Stimulated activated CD8-positive, alpha-beta memory T cell treated with anti-CD3 and anti-CD28 coated beads, Interleukin-4, amount 100 ng/mL, for 1 hour (primary cell): ENCODE measurements around the gene RAB40C.

Experiments used
- DNase-seq, 2 donors: peaks; one replicate each; pipeline ENCODE4 v3.0.0-alpha.2; 2020; ENCODE audit warnings: low read depth in 2 of 2, low spot score in 1 of 2

RAB40C gene

DNA sequence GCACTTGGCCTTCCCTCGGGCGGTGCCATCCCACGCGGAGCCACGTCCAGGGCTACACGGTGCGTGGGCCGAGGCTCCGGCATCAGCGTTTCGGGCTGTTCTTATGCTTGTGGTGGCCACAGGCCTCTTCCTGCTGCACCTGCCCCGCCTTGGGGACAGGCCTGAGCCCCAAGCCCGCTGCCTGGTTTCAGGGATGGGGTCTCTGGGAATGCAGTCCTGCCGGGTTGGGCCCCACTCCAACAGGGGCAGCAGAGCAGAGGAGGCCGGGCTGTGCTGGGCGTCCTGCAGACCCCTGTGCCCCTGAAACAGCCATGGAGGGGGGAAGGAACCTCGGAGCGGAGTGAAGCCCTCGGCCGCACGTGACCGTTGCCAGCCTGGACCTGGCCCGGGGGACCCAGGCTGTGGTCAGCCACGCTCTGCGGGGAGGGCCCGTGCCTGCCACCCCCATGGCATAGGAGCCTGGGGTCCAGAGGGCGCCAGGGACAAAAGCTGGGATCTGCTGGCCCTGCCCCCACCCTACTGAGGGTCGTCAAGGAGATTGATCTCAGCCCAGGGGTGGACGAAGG, 40.5 kb downstream of the RAB40C start:
- DNase-seq = no peak

DNA sequence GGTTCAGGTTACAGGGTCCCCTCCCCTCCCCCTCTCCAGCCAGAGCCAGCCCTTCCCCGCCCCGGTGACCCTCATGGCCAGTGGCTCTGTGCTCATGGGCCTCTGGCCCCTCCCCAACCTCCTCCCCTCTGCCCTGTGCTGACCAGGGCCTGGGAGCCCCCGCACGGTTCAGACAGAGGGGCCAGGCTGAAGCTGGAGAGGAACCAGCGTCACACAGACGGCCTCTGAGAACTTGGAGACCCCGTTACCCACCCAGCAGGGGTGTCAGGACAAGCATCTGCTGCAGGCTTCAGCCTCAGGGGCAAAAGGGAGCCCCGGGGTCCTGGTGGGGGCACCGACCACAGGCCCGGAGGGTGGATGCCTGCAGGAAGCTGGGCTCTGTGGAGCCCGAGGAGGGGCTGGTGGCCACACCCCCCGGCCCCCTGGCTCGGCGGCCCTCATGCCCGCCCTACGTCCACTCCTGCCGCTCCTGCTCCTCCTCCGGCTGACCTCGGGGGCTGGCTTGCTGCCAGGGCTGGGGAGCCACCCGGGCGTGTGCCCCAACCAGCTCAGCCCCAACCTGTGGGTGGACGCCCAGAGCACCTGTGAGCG, 41.0 kb downstream of the RAB40C start, which contains the start of gene WFIKKN1:
Gene WFIKKN1, plus strand, starts transcription at position 171 of the 591 bp plus-strand sequence. Its CDS starts 269 bp downstream, at position 440.
- DNase-seq = no peak

DNA sequence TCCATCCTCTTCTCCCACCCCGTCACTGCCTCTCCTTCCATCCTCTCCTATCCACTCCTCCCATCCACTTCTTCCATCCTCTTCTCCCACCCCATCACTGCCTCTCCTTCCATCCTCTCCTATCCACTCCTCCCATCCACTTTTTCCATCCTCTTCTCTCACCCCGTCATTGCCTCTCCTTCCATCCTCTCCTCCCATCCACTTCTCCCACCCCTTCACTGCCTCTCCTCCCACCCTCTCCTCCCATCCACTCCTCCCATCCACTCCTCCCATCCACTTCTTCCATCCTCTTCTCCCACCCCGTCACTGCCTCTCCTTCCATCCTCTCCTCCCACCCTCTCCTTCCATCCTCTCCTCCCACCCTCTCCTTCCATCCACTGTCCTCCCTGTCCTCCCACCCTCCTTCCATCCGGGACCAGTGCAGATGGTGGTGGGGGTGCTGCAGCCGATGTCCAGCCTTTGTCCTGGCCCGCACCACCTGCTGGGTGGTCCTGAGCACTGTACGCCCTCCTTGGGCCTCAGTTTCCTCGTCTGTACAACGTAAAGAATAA, 42.0 kb downstream of the RAB40C start:
- no peak for DNase-seq

GRCh38 chr16:632486-633335, 42.8 kb downstream of the RAB40C start:
- no peak for DNase-seq

DNA sequence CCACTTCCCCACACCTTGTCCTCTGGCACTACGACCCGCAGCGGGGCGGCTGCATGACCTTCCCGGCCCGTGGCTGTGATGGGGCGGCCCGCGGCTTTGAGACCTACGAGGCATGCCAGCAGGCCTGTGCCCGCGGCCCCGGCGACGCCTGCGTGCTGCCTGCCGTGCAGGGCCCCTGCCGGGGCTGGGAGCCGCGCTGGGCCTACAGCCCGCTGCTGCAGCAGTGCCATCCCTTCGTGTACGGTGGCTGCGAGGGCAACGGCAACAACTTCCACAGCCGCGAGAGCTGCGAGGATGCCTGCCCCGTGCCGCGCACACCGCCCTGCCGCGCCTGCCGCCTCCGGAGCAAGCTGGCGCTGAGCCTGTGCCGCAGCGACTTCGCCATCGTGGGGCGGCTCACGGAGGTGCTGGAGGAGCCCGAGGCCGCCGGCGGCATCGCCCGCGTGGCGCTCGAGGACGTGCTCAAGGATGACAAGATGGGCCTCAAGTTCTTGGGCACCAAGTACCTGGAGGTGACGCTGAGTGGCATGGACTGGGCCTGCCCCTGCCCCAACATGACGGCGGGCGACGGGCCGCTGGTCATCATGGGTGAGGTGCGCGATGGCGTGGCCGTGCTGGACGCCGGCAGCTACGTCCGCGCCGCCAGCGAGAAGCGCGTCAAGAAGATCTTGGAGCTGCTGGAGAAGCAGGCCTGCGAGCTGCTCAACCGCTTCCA, 43.6 kb downstream of the RAB40C start:
- DNase-seq = no peak

DNA sequence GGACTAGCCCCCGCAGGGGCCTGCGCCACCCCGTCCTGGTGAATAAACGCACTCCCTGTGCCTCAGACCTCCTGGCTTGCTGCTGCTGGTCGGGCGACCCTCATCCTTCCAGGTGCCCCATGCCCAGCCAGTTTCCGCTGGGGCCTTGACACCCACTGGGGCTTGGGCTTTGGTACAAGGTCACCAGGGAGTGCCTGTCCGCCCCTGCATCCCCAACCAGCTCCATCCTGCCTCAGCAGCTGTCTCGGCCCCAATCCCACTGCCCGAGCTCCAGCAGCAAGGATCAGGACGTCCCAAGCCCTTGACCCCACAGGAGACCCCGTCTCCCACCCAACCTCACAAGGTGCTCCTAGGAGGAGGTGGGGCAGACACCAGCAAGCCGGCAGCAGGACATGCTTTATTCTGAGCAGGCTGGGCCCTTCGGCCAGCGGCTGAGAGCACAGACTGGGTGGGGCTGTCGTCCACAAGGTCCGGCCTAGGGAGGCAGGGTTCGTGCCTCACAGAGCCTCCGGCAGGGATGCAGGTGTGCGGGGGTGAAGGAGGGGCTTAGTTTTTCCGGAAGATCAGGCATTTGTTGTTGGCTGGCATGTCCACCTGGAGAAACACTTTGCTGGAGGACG, 44.3 kb downstream of the RAB40C start:
- no peak for DNase-seq

DNA sequence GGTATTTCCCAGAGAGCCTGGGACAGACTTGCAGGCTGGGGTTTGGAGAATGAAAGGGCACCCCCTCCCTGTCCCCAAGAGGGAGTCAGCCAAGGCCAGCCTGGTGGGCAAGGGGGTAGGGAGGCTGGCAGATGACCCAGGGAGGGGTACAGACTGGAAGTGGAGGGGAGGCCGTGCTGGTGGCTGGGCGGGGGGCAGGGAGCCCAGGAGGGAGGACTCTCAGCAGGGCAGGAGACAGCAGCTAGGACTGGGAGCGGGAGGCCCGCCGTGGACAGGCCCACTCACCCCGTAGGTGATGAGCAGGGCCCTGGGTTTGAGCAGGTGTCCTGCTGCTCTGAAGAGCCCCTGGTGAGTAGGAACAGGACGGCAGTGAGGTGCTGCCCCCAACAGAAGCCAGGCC, 45.1 kb downstream of the RAB40C start:
- DNase-seq = no peak

DNA sequence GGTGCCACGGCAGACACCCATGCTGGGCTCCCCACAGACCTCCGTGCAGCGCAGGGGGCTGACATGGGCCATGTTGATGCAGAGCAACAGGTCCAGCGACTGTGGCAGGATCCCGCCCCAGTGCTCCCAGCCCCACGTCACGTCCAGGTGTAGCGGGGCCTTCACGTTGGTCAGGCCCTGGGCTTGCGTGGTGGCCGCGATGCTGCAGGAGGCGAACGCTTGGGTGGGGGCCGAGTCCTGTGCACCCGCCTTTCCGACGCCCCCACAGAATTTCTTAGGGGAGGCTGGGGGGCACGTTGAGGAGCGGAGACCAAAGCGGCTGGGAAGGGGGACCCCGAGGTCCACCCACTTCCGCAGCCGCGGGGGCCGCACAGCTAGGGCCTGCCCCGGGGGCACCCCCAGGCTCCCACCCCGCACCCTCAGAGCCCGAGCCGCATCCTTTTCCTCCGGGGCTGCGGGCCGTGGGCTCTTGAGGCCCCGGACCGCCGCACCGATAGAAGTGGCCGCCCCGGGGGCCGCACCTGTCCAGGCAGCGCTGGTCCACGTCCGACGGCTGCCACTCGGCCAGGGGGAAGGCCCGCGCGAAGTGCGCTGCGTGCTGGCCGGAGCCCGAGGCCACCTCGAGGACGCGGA, 45.8 kb downstream of the RAB40C start:
- DNase-seq = no peak

- DNase-seq = peak; percentile 81 to 84
These were observed 46.6 kb downstream of the RAB40C start, which contains the start of gene METTL26 for GRCh38 chr16:636206-637080. Gene METTL26, minus strand, starts transcription at chr16:636305. Its CDS starts 15 bp downstream, at chr16:636290.

GRCh38 chr16:637081-638018, 47.5 kb downstream of the RAB40C start:
- peak; percentile 73 to 77 for DNase-seq

DNA sequence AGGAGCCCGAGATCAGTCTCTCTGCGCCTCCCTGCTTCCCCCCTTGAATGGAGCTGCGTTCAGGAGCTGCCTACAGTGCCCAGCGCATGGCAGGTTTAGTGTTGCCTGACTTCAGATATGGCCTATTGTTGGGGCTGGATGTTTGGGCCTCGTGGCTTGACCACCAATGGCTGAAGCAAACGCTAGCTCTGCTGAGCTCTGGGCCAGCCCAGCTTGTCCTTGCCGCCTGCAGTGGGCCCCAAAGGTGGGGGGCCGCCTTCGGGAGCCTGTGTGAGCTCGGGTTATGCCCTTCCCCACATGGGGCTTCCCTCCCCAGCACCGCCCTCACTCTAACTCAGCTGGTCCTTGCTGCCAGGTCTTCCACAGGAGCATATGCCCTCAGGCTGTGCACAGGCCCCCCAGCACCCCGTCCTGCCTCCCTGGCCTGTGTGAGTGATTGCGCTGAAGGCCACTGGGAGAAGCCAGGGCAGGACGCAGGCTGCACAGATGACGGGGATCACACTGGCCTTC, 48.2 kb downstream of the RAB40C start:
- DNase-seq = no peak

DNA sequence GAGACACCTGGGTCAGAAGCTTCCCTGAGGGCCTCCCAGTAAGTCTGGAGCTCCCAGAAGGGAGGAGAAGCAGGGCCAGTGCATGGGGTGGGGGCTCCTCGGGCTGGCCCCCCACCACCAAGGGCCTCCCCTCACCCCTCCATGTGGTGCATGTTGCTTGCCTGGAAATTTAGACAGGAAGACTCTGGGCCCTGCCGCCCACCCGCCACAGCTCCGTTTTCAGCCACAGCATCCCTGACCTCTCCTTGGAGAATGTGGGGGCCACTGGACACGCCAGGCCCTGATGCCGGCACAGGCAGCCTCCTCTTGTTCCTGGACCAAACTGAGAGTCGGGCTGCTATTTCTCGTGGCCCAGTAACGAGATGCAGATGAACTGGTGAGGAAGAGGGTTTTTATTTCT, 49.0 kb downstream of the RAB40C start:
- DNase-seq = no peak

DNA sequence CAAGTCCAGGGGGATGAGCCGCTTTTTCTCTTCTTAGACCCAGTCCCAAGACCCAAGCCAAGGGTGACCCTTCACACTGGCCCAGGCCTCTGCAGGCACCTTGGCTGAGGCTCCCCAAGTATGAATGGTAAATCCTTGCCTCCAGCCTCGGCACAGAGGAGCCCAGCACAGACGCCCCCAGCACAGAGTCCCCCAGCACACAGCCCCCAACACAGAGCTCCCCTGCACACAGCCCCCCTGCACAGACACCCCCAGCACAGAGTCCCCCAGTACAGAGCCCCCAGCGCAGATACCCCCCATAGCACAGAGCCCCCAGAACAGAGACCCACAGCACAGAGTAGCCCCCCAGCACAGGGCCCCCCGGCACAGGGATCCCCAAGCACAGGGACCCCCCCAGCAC, 50.7 kb downstream of the RAB40C start:
- DNase-seq = no peak

GRCh38 chr16:641326-642188, 51.7 kb downstream of the RAB40C start, which contains the start of gene MCRIP2:
Gene MCRIP2, plus strand, starts transcription at chr16:641828. Its CDS starts 164 bp downstream, at chr16:641992.
- DNase-seq = peak in 1 of 2 donors; percentile 15

GRCh38 chr16:642189-643049, 52.6 kb downstream of the RAB40C start:
- no peak for DNase-seq

- DNase-seq = no peak
These were observed 53.1 kb downstream of the RAB40C start for GRCh38 chr16:643050-643368.
